ENCODE data around the gene SPATA21. TPM values are rescaled to one million over a fixed set of nuclear protein-coding genes. Genes with fewer than 3 reads are reported as not detected.

Gene SPATA21
- total RNA-seq, 2 donors from 2014 or later = not detected

DNA sequence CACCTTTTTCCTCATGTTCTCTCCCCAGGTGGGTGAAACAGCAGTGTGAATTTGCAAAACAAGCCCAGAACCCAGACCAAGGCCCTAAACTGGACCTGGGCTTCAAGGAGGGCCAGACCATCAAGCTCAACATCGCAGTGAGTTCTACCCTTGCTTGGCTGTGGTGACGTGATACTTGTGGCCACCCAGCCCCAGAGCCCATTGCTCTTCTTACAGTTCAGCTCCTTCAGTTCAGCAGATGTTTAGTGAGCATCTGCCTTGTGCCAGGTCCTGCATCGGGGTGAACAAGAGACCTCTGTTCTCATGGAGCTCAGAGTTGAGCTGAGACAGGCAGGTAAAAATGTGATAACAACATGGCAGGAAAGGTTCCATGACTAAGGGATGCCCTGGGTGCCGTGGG, 11.8 kb upstream of the SPATA21 start:
- no peak overlapping the region for H3K4me3 ChIP-seq
- no peaks in the 10 kb centered on the region for H3K4me1 ChIP-seq
- no peaks in the 10 kb centered on the region for H3K27me3 ChIP-seq
- H3K36me3 ChIP-seq (replicated peaks in 1 of 2; ENCODE audit: insufficient read depth in 1 of 2, low read depth in 2 of 2) = peaks cover 0 to 39% of the 10 kb centered on the region in 2 donors
- WGBS, 2 donors = 98 to 100% methylated on average over 4 of the region's 4 CpGs
- no peaks in the 10 kb centered on the region for H3K9me3 ChIP-seq
- DNase-seq (no peak), ATAC-seq (no peak)
- no peak for TF ChIP-seq CTCF (IDR thresholded peaks at IDR 0.05)
- no peak for TF ChIP-seq POLR2A (IDR thresholded peaks at IDR 0.05)
- H3K27ac ChIP-seq = no peak overlapping the region
- intact Hi-C loops (cut with DNase I) = no loop called here

DNA sequence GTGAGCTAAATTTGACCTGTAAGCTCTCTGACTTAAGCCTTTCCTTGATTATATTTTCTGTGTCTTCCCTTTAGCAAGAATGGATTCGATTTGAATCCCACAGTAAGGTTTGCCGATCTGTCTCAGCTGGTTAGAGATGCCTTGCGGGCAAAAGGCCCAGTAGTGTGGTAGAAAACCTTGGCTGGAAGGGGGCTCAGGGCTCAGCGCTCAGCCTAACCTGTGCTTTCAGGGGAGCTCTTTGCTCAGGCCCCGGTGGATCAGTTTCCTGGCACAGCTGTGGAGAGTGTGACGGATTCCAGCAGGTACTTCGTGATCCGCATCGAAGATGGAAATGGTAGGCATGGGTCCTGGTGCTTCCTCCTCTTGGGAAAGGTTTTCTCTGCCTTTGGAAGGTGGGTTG, 10.4 kb upstream of the SPATA21 start:
- no peak for TF ChIP-seq POLR2A (IDR thresholded peaks at IDR 0.05)
- Histone ChIP-seq H3K4me1 (peaks cover 3% of the 10 kb centered on the region), H3K27me3 (no peaks in the 10 kb centered on the region), H3K9me3 (no peaks in the 10 kb centered on the region), H3K27ac (no peak overlapping the region), H3K4me3 (no peak overlapping the region), H3K36me3 (replicated peaks in 1 of 2; ENCODE audit: insufficient read depth in 1 of 2, low read depth in 2 of 2) (peaks cover 0 to 28% of the 10 kb centered on the region in 2 donors)
- WGBS, 2 donors = 93 to 95% methylated on average over 9 of the region's 9 CpGs
- ATAC-seq = no peak
- intact Hi-C loops (cut with DNase I) = no loop called here
- DNase-seq = no peak

GRCh38 chr1:16446116-16446515, 8.9 kb upstream of the SPATA21 start:
- Histone ChIP-seq H3K4me1 (peaks cover 18% of the 10 kb centered on the region), H3K9me3 (no peaks in the 10 kb centered on the region), H3K27me3 (no peaks in the 10 kb centered on the region), H3K4me3 (no peak overlapping the region), H3K27ac (no peak overlapping the region), H3K36me3 (replicated peaks in 1 of 2; ENCODE audit: insufficient read depth in 1 of 2, low read depth in 2 of 2) (peaks cover 0 to 19% of the 10 kb centered on the region in 2 donors)
- ATAC-seq = no peak
- no peak for DNase-seq
- WGBS, 2 donors = 87 to 88% methylated on average over 10 of the region's 10 CpGs
- TF ChIP-seq CTCF (IDR thresholded peaks at IDR 0.05) (no peak), POLR2A (IDR thresholded peaks at IDR 0.05) (no peak)
- intact Hi-C loops (cut with DNase I) = no loop called here

DNA sequence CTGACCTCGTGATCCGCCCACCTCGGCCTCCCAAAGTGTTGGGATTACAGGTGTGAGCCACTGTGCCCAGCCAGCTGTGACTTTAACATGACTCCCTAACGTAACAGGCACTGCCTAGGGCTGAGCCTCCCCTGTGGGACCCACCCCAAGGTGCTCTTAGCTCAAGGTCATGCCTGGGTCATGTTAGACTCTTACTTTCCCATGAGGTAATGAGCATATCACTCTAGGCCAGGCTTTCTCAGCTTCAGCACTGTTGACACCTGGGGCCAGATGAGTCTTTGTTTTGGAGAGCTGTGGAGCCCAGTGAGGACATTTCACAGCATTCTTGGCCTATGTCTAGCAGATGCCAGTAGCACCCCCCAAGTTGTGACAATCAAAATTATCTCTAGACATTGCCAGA, 7.8 kb upstream of the SPATA21 start:
- 95 to 100% methylated on average over 4 of the region's 4 CpGs for whole genome bisulfite sequencing, 2 donors
- Histone ChIP-seq H3K36me3 (replicated peaks in 1 of 2; ENCODE audit: insufficient read depth in 1 of 2, low read depth in 2 of 2) (peaks cover 0 to 16% of the 10 kb centered on the region in 2 donors), H3K27me3 (no peaks in the 10 kb centered on the region), H3K27ac (no peak overlapping the region), H3K4me3 (no peak overlapping the region), H3K9me3 (no peaks in the 10 kb centered on the region), H3K4me1 (peaks cover 21% of the 10 kb centered on the region)
- ATAC-seq (no peak), DNase-seq (no peak)
- no peak for TF ChIP-seq POLR2A (IDR thresholded peaks at IDR 0.05)
- no peak for TF ChIP-seq CTCF (IDR thresholded peaks at IDR 0.05)
- intact Hi-C loops (cut with DNase I) = no loop called here

DNA sequence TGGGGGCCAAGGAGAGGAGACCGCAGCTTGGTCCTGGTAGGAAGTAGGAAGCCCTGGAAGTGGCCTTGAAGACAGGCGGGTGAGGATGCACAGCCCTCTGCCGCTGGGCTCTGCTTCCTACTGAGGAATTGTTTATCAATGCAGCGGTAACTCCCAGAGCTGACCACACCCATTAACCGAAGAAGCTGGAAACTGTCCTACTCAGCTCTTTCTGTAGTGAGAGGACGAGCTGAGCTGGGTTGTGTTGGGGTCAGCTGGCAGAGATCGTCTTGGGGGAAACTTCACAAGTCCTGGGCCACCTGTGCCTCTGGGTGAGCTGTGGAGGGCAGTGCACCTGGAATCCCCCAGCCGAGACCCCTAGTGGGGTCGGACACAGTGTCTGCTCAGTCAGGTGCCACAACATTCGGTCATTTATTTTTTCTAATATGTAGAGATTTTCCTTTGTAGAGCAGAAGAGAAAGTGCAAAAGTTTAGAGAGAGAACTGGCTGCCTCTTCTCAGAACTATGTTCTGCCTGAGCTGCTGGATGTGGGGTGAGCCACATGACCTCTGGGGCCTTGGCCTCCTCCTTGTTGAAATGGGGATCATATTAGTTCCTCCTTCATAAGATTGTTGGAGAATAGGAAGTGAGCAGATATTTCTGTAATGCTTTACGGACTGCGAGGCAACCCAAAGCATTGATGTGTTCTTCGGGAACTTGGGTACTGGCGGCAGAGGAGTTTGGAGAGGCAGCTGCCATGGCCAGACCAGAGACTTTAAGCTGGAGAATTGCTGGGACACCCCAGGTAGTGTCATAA, 6.9 kb upstream of the SPATA21 start:
- peaks cover 0 to 10% of the 10 kb centered on the region in 2 donors for H3K36me3 ChIP-seq (replicated peaks in 1 of 2; ENCODE audit: insufficient read depth in 1 of 2, low read depth in 2 of 2)
- TF ChIP-seq CTCF (IDR thresholded peaks at IDR 0.05) = no peak
- WGBS, 2 donors = 81% methylated on average over 14 of the region's 14 CpGs
- H3K27ac ChIP-seq = peak overlapping the region in 1 of 4 donors; percentile 6
- DNase-seq = peak in 1 of 4 donors; percentile 25
- no peaks in the 10 kb centered on the region for H3K27me3 ChIP-seq
- no peaks in the 10 kb centered on the region for H3K9me3 ChIP-seq
- no peak for ATAC-seq
- H3K4me1 ChIP-seq = peaks cover 21% of the 10 kb centered on the region
- intact Hi-C loops (cut with DNase I) = no loop called here
- H3K4me3 ChIP-seq = no peak overlapping the region

All from body of pancreas (tissue), 4 donors.